DOHH2 (cell line): ENCODE measurements around the gene FOXD4L4.
"Not testable (repeated sequence)": the region's sequence is repeated elsewhere in the genome, so short reads cannot be mapped to it uniquely, and the experiment has no call there.

Experiments
- CTCF ChIP-seq: fragments of 200-600 bp; sonication (generic); IDR thresholded peaks from one replicate; pipeline ENCODE4 v1.5.1; 2014; ENCODE audit warnings: antibody characterized with exemption, mild to moderate bottlenecking, low read depth, low read length; ENCODE audit not compliant: poor library complexity, severe bottlenecking
- EZH2phosphoT487 ChIP-seq: fragments of 200-600 bp; sonication (generic); IDR thresholded peaks from 2 replicates; pipeline ENCODE4 v1.6.1; 2017; ENCODE audit warnings: borderline replicate concordance, mild to moderate bottlenecking, antibody characterized with exemption, low read length, moderate library complexity, mixed read lengths

GRCh38 chr9:65738133-65738532 lies 1.2 kb downstream of the FOXD4L4 start:
- TF ChIP-seq CTCF, EZH2phosphoT487: not testable (repeated sequence)
